NCI-H2029 treated with DMSO at 0.1 percent for 48 hours (cell line): ENCODE results near the gene PTPRE.

Source experiments
- DNase-seq: peaks from one replicate; lab custom pipeline; 2025; lab: John Stamatoyannopoulos, UW

The PTPRE gene

GRCh38 chr10:128095027-128095752, 188.3 kb downstream of the PTPRE start:
- DNase-seq, result no peak

GRCh38 chr10:128095753-128096469, 189.0 kb downstream of the PTPRE start:
- no peak for DNase-seq

GRCh38 chr10:128096486-128097199, 189.7 kb downstream of the PTPRE start:
- no peak for DNase-seq

- DNase-seq, result no peak
Measured at GRCh38 chr10:128097783-128098182, 190.9 kb downstream of the PTPRE start.

GRCh38 chr10:128098631-128099030, 191.7 kb downstream of the PTPRE start:
- no peak for DNase-seq

GRCh38 chr10:128099901-128100300, 193.0 kb downstream of the PTPRE start:
- DNase-seq, result no peak

GRCh38 chr10:128101901-128102300, 195.0 kb downstream of the PTPRE start:
- DNase-seq, result no peak

GRCh38 chr10:128102480-128103228, 195.8 kb downstream of the PTPRE start:
- DNase-seq, result no peak

GRCh38 chr10:128103229-128103714, 196.4 kb downstream of the PTPRE start:
- DNase-seq, result no peak

GRCh38 chr10:128105383-128105782, 198.5 kb downstream of the PTPRE start:
- DNase-seq, result no peak

GRCh38 chr10:128109707-128110106, 202.8 kb downstream of the PTPRE start:
- no peak for DNase-seq

- no peak for DNase-seq
Measured at GRCh38 chr10:128110339-128110738, 203.4 kb downstream of the PTPRE start.

GRCh38 chr10:128111696-128112095, 204.8 kb downstream of the PTPRE start:
- DNase-seq, result no peak

GRCh38 chr10:128113026-128113425, 206.1 kb downstream of the PTPRE start:
- no peak for DNase-seq

- no peak for DNase-seq
Measured at GRCh38 chr10:128114901-128115300, 208.0 kb downstream of the PTPRE start.

GRCh38 chr10:128115356-128115755, 208.5 kb downstream of the PTPRE start:
- DNase-seq, result no peak

- no peak for DNase-seq
Measured at GRCh38 chr10:128116187-128116586, 209.3 kb downstream of the PTPRE start.

- DNase-seq, result no peak
Measured at GRCh38 chr10:128116851-128117615, 210.1 kb downstream of the PTPRE start.

GRCh38 chr10:128121750-128122412, 215.0 kb downstream of the PTPRE start:
- DNase-seq, result no peak

- DNase-seq, result no peak
Measured at GRCh38 chr10:128122931-128123330, 216.0 kb downstream of the PTPRE start.

GRCh38 chr10:128123846-128124245, 216.9 kb downstream of the PTPRE start:
- no peak for DNase-seq
